Pancreas (tissue), 10 donors: Measurements from ENCODE around the gene LRRC8D. TPM values are rescaled to one million over a fixed set of nuclear protein-coding genes. Genes with fewer than 3 reads are reported as not detected.
A peak's percentile ranks its signal among the peaks of the same experiment; 100 is the strongest.
"Not testable (repeated sequence)": the region's sequence is repeated elsewhere in the genome, so short reads cannot be mapped to it uniquely, and the experiment has no call there.

Experiments used
- ATAC-seq, 4 donors: fragments of 200-7000 bp; cut with Tn5 transposase; one replicate each; pipeline versions ENCODE4 v1.8.0 to v1.9.1; 2020; ENCODE audit warnings: mild to moderate bottlenecking in 4 of 4, moderate library complexity in 4 of 4
- DNase-seq, 6 donors: peaks; one replicate each; pipeline ENCODE4 v3.0.0-alpha.2; 2020
- FAIRE-seq: peaks from 2 replicates; lab custom pipeline; 2012; peaks lifted over from hg19 to GRCh38; lab: Jason Lieb, UNC
- H3K27ac ChIP-seq, 4 donors: fragments of 200-600 bp; sonication (generic); 1 replicate in 3 of 4; 2 replicates in 1 of 4; pipeline versions ENCODE4 v1.5.0 to v1.8.0; 2020
- H3K27me3 ChIP-seq, 4 donors: fragments of 200-600 bp; one replicate each; pipeline ENCODE4 v1.8.0; 2021
- H3K36me3 ChIP-seq, 3 donors: fragments of 200-600 bp; sonication (generic) in 1 of 3; one replicate each; pipeline versions ENCODE4 v1.5.0 to v1.8.0; 2020 to 2021
- H3K4me1 ChIP-seq, 3 donors: fragments of 200-600 bp; one replicate each; pipeline ENCODE4 v1.8.0; 2021
- H3K4me3 ChIP-seq, 4 donors: fragments of 200-600 bp; sonication (generic) in 2 of 4; one replicate each; pipeline versions ENCODE4 v1.5.0 to v1.8.0; 2020 to 2021
- H3K9me3 ChIP-seq, 4 donors: fragments of 200-600 bp; one replicate each; pipeline ENCODE4 v1.8.0; 2021
- WGBS, 2 donors: extraction: QIAGEN DNeasy Blood & Tissue Kit; methylation state at CpG; one replicate each; pipeline ENCODE4 v1.1.7; 2013; 5-methylcytosine and 5-hydroxymethylcytosine counted together
- intact Hi-C, 3 donors: fragments of 100-400 bp; cut with DNase I; formaldehyde crosslinking; loops; one replicate each; pipeline versions ENCODE4 v1.11.1 to v1.14.2; 2022
- polyA plus RNA-seq, 2 donors: library from polyadenylated mRNA; stranded (reverse); fragments of 200-250 nt; gene quantifications; one replicate each; pipeline ENCODE4 v1.2.3, GENCODE V29; 2013
- total RNA-seq, 6 donors: library from RNA; stranded (reverse); fragmentation: NEBNext Ultra II Directional in 4 of 6; extraction: Animal tissue kit (Norgen Biotek cat#: 25700) in 4 of 6; gene quantifications; one replicate each; pipeline versions ENCODE4 v1.2.1 to v1.2.4, GENCODE V29; 2021 to 2023
- TF ChIP-seq, protein P1 (sequence below), 4 donors: fragments of 200-600 bp; sonication (generic) in 3 of 4; IDR thresholded peaks; one replicate each; pipeline versions ENCODE4 v1.5.0 to v1.8.0; 2021; ENCODE audit warnings: antibody characterized with exemption in 4 of 4
- donor health status: healthy with polysubstance abuse.
- donor health status: DM: no; HTN: no; CAD: no; lungs with moderate emphysema.
- donor health status: DM: no; HTN: no; CAD: no.
- donor health status: control.
- donor health status: control.
- donor health status: Bipolar disorder and iron deficiency.
- donor health status: DM: yes; HTN: yes; CAD: no.
- donor health status: DM: no; HTN: no; CAD: no.
- donor health status: DM: no; HTN: no; CAD: no.
- donor health status: DM: yes; HTN: yes; CAD: no.

LRRC8D gene
- total and polyA plus RNA-seq, 8 donors, result 3.8 to 27.1 (median 10.4) TPM

DNA sequence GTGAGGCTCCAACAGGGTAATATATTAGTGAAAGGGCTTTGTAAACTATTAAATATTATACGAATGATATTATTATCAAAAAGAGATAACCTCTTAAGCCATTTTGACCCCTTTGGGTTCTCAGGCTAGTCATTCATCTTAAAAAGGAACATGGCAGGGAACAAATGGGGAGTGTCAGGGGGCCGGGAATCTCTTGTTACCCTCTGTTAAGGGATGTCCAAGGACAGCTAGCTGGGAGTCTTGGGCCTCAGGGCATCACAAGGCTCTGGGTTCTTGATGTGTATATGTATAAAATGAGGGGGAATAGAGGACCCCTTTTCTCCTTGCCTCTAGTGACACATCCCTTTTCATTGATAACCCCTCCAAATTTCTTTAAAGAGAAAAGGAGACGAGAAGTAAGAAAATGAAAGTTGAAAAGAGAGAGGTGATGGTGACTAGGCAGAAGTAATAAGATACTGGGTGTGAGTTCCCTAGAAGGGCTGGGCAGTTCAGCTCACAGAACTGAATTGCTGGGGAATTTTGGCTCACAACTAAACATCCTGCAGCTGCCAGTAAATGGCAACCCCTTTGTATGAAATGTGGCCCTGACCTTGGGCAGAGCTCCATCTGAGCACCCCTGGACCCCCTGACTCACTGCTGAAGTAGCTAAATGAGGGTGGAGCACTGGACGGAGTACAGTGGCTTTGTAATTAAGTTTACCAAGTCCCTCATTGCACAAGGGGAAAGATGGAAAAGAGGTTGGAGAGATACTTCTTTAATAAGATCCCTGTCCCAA, 154.1 kb downstream of the LRRC8D start:
- FAIRE-seq (no peak), ATAC-seq (peak in 1 of 4 donors; percentile 41), DNase-seq (no peak)
- no peaks in the 10 kb centered on the region for H3K9me3 ChIP-seq
- 63% methylated on average over 4 of the region's 4 CpGs for WGBS, 2 donors
- intact Hi-C loops, result no loop called here
- no peaks in the 10 kb centered on the region for H3K36me3 ChIP-seq
- no peaks in the 10 kb centered on the region for H3K27me3 ChIP-seq
- H3K4me3 ChIP-seq, result no peak overlapping the region
- TF ChIP-seq, protein P1, sequence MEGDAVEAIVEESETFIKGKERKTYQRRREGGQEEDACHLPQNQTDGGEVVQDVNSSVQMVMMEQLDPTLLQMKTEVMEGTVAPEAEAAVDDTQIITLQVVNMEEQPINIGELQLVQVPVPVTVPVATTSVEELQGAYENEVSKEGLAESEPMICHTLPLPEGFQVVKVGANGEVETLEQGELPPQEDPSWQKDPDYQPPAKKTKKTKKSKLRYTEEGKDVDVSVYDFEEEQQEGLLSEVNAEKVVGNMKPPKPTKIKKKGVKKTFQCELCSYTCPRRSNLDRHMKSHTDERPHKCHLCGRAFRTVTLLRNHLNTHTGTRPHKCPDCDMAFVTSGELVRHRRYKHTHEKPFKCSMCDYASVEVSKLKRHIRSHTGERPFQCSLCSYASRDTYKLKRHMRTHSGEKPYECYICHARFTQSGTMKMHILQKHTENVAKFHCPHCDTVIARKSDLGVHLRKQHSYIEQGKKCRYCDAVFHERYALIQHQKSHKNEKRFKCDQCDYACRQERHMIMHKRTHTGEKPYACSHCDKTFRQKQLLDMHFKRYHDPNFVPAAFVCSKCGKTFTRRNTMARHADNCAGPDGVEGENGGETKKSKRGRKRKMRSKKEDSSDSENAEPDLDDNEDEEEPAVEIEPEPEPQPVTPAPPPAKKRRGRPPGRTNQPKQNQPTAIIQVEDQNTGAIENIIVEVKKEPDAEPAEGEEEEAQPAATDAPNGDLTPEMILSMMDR (IDR thresholded peaks at IDR 0.05), result no peak
- H3K27ac ChIP-seq, result no peak overlapping the region
- no peaks in the 10 kb centered on the region for H3K4me1 ChIP-seq

DNA sequence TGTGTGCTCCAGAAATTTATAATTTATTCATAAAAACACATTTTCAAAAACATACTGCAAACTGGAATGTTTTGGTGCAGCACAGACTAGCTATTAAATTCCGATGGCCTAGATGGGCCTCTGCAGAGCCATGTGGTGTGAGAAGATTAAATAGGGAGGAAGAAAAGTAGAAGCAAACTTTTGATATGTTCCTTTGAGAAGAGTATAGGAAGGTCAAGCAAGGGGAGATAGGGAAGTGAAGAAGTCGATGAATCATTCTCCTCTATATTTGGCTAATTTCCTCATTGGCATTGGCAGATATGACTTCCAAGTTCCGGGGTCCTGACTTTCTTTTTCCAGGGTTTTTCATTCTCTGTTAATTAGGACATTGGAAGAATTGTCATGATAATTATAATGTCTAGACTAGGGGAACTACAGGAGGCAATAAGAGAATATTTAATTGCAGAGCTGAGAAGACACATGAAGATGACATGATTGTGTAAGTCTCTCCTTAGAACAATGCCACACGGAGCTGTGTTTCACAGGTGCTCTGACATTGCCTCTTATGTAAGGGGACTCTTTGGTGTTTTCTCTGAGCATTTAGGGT, 154.8 kb downstream of the LRRC8D start:
- H3K27ac ChIP-seq, result no peak overlapping the region
- DNase-seq (no peak), ATAC-seq (peak in 1 of 4 donors; percentile 22), FAIRE-seq (no peak)
- no peaks in the 10 kb centered on the region for H3K4me1 ChIP-seq
- H3K9me3 ChIP-seq, result no peaks in the 10 kb centered on the region
- WGBS, 2 donors, result 75 to 77% methylated on average over 4 of the region's 4 CpGs
- H3K36me3 ChIP-seq, result no peaks in the 10 kb centered on the region
- no peak overlapping the region for H3K4me3 ChIP-seq
- no peaks in the 10 kb centered on the region for H3K27me3 ChIP-seq
- intact Hi-C loops, result no loop called here
- TF ChIP-seq, protein P1 (IDR thresholded peaks at IDR 0.05), result no peak

DNA sequence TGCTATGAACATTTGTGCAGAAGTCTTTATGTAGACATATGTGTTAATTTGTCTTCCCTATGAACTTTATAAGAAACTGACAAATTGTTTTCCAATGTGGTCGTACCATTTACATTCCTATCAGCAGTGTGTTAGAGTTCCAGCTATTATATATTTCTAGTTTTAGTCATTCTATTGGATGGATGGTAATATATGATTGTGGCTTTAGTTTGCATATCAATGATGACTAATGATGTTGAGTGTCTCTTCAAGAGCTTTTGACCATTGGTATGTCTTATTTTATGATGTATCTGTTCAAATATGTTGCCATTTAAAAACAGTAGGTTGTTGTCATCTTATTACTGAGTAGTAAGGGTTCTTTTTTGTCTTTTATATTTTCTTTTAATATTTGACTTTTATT, 157.9 kb downstream of the LRRC8D start:
- Histone ChIP-seq H3K27ac (no peak overlapping the region), H3K27me3 (no peaks in the 10 kb centered on the region), H3K36me3 (no peaks in the 10 kb centered on the region), H3K9me3 (no peaks in the 10 kb centered on the region), H3K4me3 (no peak overlapping the region), H3K4me1 (peaks cover 0 to 11% (median 0%) of the 10 kb centered on the region in 3 donors)
- FAIRE-seq (no peak), ATAC-seq (no peak), DNase-seq (no peak)
- 96 to 99% methylated on average over 1 of the region's 1 CpG for WGBS, 2 donors
- TF ChIP-seq, protein P1 (IDR thresholded peaks at IDR 0.05), result no peak
- intact Hi-C loops, result no loop called here

DNA sequence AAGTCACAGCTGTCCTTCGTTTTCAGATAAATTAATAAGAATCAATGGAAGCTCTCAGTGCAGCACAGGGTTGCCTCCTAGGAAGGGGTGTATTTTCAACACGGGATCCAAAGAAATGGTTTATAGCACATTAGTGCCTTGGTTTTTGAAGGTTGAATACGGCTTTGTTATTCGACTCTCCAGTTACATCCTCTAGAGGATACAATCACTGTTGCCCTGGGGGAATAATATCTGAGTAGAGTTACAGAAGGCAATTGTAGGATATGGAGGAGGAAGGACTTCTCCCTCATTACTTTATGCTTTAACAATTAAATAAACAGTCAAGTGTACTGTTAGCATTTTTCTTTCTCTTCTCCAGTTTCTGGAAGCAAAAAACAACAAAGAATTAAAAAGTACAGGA, 159.8 kb downstream of the LRRC8D start:
- TF ChIP-seq, protein P1 (IDR thresholded peaks at IDR 0.05), result no peak
- FAIRE-seq (no peak), ATAC-seq (no peak), DNase-seq (no peak)
- intact Hi-C loops, result loop anchor here in 1 of 3 donors (10.0 kb wide), 1 partner anchor 176 kb away; no protein-coding TSS in a partner anchor
- Histone ChIP-seq H3K36me3 (no peaks in the 10 kb centered on the region), H3K27ac (no peak overlapping the region), H3K4me3 (no peak overlapping the region), H3K27me3 (no peaks in the 10 kb centered on the region), H3K9me3 (no peaks in the 10 kb centered on the region), H3K4me1 (peaks cover 0 to 11% (median 0%) of the 10 kb centered on the region in 3 donors)
- 74 to 83% methylated on average over 4 of the region's 4 CpGs for WGBS, 2 donors

DNA sequence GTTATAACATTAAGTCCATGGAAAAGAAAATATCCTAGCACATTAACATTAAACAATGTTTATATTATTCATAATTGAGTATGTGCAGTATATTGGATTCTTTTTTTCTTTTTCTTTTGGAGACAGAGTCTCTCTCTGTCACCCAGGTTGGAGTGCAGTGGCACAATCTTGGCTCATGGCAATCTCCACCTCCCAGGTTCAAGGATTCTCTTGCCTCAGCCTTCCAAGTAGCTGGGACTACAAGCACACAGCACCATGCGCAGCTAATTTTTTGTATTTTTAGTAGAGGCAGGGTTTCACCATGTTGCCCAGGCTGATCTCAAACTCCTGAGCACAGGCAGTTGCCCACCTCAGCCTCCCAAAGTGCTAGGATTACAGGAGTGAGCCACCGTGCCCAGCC, 162.0 kb downstream of the LRRC8D start:
- H3K27me3 ChIP-seq, H3K27ac ChIP-seq, H3K4me3 ChIP-seq, FAIRE-seq, ATAC-seq, DNase-seq, H3K36me3 ChIP-seq, H3K9me3 ChIP-seq: not testable (repeated sequence)
- WGBS, 2 donors, result 53 to 54% methylated on average over 2 of the region's 2 CpGs
- intact Hi-C loops, result loop anchor here in 1 of 3 donors (10.0 kb wide), 1 partner anchor 178 kb away; no protein-coding TSS in a partner anchor
- H3K4me1 ChIP-seq, result peaks cover 0 to 11% (median 0%) of the 10 kb centered on the region in 3 donors

DNA sequence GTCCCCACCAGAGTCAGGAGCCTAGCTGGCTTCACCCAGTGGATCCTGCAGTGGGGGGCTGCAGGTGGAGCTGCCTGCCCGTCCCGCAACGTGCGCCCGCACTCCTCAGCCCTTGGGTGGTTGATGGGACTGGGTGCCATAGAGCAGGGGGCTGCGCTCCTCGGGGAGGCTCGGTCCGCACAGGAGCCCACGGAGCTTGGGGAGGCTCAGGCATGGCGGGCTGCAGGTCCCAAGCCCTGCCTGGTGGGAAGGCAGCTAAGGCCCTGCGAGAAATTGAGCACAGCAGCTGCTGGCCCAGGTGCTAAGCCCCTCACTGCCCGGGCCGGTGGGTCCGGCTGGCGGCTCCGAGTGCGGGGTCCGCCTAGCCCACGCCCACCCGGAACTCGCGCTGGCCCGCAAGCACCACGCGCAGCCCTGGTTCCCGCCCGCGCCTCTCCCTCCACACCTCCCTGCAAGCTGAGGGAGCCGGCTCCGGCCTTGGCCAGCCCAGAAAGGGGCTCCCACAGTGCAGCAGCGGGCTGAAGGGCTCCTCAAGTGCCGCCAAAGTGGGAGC, 163.8 kb downstream of the LRRC8D start:
- H3K36me3 ChIP-seq, ATAC-seq, FAIRE-seq, H3K4me3 ChIP-seq, H3K9me3 ChIP-seq, H3K27ac ChIP-seq, H3K27me3 ChIP-seq: not testable (repeated sequence)
- peaks cover 0 to 11% (median 0%) of the 10 kb centered on the region in 3 donors for H3K4me1 ChIP-seq
- DNase-seq, result peak in 1 of 6 donors; percentile 69
- WGBS, 2 donors, result 98% methylated on average over 27 to 31 of the region's 33 CpGs
- intact Hi-C loops, result loop anchor here (5.0 to 10.0 kb wide), 3 partner anchors 177 to 182 kb away; no protein-coding TSS in a partner anchor
